Stimulated activated CD8-positive, alpha-beta memory T cell treated with anti-CD3 and anti-CD28 coated beads, Interleukin-4, amount 100 ng/mL, for 48 hours (primary cell): Measurements from ENCODE around the gene TTK.

ENCODE experiments used
- DNase-seq: peaks from one replicate; pipeline ENCODE4 v3.0.0-alpha.2; 2020

TTK gene

DNA sequence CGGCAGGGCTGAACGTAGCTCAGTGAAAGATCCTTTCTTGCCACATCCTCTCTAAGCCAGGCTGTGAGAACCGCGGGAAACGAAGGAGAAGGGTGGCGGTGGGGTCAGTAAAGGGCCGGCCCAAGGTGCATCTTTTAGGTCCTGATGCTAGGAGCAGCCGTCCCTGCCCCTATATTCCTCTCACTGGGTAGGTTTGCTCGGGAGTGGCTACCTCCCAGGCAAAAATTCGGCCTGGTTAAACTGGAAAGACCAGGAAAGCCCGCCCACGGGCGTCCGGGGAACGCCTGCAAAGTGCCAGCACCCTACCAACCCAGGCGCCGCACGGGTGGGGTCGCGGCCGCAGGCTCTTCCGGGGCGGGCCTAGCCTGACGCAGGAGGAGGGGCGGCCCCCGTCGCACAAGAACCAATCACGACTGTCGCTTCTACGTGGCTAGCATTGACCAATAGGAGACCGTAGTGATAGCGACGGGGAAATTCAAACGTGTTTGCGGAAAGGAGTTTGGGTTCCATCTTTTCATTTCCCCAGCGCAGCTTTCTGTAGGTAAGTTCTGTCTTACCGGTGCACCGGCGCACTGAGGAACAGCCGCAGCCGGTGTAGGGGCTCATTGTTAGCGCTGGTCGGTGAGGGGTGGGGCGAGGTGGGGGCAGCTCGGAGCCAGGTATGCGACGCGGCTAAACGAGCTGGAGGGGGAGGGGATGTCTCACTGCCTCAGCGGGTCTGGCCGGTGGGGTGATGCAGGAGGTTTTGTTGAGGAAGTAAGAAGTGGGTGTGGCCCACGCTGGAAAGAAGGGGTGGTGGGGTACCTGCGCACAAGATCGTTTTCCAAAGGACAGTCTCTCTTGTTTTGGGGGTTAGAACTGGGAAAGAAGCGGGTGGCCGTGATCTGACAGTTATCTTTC lies at the start of gene TTK:
Gene TTK (plus strand): TSS at position 477 of the 900 bp plus-strand sequence. CDS start 1,195 bp downstream, outside the sequence.
- peak; percentile 89 for DNase-seq

DNA sequence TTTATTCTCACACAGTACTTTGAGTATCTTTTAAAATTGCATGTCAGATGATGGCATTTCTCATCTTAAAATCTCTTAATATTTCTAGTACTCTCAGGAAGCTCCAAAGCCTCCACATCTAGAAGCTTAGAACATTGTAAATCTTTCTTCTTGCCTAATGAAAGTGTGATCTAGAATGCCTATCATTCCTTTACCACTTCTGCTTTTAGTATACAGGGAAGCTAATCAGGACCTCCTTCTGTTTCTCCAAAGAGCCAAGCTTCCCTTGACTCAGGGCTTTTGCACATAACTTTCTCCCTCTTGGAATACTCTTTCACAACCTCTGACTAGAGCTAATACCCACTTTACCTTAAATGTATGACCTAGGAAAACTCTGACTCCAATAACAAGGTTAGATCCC lies 49.6 kb upstream of the TTK start:
- no peak for DNase-seq

DNA sequence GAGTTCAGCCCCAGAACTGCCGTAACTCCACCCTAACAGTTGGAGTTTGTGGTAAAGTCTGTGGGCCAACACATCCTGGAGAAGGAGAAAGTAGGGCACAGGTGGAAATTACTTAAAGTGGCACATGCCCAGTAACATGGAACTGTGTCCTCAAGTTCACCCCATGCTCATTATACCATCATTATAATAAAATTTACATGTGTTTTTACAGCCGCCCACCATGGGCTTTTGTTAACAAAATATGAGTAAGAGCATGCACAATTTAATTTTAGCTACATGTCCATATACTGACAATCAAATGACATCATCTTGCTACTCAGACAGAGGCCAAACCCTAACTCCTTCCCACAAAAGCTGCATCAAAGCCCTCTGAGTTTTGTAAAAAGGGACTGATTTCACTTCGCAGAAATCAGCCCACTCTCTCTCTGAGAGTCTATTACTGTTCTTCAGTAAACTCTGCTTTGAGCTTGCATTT lies 39.8 kb upstream of the TTK start:
- DNase-seq, result no peak

DNA sequence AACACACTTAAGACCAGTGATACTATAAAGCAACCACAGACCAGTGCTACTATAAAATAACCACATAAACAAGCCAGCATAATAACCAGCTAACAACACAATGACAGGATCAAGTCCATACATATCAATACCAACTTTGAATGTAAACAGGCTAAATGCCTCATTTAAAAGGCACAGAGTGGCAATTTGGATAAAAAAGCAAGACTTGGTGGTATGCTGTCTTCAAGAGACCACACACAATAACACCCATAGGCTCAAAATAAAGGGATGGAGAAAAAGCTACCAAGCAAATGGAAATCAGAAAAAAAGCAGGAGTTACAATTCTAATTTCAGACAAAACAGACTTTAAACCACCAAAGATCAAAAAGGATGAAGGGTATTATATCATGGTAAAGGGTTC lies 37.3 kb upstream of the TTK start:
- DNase-seq, result no peak

DNA sequence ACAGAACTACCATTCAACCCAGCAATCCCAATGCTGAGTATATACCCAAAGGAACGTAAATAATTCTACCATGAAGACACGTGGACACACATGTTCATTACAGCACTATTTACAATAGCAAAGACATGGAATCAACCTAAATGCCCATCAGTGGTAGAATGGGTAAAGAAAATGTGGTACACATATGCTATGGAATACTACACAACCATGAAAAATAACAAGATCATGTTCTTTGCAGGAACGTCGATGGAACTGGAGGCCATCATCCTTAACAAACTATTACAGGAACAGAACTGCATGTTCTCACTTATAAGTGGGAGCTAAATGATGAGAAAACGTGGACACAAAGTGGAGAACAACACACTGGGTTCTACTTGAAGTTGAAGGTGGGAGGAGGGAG lies 34.7 kb upstream of the TTK start:
- DNase-seq, result no peak

DNA sequence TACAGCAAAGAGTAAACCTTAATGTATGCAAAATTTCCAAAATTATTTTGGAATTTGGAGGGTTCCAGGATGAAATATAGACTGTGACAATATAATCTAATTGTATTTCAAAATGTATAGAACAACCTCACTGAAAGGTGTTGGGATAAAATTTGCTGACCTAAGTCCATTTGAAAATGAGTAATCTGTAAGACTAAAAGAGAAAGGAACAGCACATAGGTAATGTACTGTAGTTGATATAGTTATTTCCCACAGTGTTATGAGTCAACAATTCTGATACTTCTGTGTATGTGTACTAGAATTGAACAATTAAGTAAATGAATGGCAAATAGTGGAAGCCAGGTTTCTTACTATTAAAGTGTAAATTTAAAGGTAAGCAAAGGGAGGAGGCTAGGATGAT lies 33.3 kb upstream of the TTK start:
- DNase-seq, result no peak

DNA sequence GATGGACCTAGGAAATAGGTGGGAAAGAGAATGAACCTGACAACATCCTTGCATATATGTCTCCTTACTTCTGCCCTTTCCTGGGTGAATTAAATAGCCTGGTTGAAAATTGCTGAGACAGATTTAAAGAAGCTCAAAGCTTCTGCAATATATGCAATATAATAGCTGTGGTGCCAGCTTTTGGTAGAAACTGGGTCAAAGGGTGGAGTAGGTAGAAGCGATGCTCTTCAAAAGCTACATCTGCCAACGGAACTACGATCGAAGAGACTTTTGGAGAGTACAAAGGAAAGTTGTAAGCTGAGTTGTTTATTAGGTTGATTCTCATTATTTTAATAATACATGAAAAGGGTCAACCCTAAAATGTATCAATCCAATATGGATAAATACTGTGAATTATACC lies 22.8 kb upstream of the TTK start:
- no peak for DNase-seq

DNA sequence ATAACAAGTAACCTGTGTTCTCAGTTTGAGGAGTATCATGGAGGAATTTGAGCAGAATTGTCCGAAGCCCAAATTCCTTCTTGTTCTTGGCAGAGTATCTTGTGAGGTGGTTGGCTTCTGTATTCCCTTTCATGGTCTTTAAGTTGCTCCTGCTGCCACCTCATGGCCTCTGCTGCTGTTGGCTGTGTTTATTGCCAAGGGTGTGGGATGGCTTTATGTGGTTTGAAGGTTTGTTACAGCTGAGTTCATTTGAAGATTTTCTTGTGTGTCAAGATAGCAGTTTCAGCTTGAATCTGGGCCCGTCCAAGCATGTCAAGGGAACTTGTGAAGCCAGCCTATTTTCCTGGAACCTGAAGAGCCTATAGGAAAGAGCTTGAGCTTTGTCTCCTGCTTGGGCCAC lies 20.2 kb upstream of the TTK start:
- DNase-seq, result no peak

DNA sequence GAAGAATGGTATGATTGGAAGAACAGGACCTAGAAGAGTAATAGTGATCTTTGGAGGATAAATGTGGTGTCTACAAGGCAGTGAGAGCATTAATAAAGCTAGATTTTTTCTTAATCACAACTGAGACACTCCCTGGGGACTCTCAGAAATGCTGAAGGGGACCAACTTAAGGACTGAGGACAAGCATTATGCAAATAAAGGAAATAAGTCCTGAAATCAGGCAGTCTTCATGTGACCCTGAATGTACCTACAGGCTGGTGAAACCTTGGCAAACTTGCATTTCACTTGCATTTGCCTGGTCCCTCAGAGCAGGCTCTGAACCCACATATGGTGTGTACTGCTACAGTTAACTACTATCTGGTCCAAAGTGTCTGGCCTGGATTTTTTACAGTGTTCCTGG lies 19.3 kb upstream of the TTK start:
- no peak for DNase-seq

DNA sequence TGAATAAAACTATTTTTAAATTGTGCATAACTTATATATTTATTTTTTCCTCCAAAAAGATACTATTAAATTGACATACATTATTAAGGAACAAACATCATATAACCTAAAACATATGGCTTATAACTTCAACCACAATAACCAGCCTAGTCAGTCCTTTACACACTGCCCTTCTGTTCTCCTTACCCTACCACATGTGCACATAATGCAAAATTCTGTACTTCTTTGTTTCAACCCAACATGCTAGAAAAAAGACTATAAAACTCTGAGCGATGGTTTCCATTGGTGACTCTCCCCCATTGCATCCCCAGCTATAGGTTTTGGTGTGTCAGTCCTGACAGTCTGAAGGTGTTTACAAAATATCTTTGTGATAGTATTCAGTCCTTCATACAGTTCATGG lies 14.8 kb upstream of the TTK start:
- DNase-seq, result no peak

DNA sequence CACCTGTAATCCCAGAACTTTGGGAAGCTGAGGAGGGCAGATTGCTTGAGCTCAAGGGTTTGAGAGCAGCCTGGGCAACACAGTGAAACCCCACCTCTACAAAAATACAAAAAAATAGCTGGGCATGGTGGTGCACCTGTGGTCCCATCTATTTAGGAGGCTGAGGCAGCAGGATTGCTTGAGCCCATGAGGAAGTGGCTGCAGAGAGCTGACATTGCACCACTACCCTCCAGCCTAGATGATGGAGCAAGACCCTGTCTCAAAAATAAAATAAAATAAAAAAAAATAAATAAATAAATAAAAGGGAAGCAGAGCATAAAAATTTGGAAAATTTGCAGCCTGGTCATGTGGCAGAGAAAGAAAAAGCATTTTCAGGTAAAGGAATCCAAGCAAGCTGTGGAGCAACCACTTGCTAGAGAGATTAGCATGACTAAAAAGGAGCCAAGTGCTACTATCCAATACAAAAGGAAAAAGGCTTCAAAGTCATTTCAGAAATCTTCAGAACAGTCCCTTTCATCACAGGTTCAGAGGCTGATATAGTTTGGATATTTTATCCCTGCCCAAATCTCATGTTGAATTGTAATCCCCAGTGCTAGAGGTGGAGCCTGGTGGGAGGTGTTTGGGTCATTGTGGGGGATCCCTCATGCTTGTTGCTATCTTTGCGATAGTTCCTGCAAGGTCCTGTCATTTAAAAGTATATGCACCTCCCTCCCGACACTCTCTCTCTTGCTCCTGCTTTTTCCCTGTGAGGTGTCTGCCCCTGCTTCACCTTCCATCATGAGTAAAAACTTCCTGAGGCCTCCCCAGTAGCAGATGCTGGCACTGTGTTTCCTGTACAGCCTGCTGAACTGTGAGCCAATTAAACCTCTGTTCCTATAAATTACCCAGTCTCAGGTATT lies 11.2 kb upstream of the TTK start:
- no peak for DNase-seq

DNA sequence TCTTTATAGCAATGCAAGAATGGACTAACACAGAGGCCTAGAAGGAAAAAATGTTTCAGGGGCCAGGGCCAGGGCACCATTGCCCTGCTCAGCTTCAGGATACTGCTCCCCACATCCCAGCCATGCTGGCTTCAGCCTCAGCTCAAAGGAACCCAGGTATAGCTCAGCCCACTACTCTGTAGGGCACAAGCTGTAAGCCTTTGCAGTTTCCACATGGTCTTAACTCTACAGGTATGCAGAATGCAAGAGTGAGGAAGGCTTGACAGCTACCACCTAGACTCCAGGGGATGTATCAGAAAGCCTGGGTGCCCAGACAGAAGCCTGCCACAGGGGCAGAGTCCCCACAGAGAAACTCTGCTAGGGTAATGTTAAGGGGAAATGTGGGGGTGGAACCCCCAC lies 10.5 kb upstream of the TTK start:
- DNase-seq, result no peak

DNA sequence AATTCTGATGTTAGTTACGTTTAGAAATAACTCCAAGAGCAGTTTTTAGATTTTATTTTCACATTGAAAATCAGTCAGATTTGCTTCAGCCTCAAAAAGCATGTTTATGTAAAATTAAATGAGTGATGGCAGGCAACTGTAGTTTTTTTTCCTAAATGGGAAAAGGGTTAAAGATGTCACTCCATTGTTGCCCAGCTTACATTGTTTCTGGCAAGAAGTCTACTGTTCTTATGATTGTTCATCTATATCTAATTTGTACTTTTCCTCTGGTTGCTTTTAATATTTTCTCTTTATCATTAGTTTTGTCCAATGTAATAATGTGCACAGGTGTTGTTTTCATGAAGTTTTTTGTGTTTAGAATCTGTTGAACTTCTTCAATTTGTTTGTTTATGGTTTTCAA lies 6.7 kb upstream of the TTK start:
- no peak for DNase-seq

DNA sequence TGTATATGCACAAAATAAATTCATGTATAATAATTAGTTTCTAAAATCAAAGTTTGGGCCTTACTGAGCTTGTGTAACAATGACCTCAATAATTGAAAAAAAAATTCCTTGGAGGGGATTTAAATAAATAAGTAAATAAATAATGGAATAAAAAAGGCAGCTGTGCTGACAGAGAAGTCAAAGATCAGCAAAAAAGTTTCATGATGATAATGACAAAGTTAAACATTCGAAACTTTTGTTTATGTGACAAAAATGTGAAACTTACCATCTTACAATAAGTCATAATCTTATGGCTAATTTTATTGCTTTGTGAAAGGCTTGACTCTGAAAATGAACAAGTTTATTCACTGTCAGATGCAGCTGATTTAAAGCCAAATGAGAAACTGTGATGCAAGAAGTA lies 3.1 kb upstream of the TTK start:
- no peak for DNase-seq

DNA sequence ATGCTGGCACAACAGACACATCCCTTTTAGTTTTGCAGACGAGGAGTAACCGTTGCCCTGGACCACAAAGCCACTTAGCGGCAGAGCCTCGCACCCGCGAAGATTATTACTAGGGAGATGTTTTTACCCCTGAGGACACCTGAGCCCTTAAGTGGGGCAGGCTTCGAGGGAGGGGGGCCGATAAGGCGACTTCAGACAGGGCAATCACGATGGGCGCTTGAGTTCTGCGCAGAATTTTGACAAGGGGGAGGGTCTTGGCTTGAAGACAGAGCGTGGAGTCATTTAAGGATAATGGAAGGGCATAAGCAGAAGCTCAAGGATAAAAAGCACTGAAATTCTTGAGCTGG lies 650 bp upstream of the TTK start:
- DNase-seq, result no peak

DNA sequence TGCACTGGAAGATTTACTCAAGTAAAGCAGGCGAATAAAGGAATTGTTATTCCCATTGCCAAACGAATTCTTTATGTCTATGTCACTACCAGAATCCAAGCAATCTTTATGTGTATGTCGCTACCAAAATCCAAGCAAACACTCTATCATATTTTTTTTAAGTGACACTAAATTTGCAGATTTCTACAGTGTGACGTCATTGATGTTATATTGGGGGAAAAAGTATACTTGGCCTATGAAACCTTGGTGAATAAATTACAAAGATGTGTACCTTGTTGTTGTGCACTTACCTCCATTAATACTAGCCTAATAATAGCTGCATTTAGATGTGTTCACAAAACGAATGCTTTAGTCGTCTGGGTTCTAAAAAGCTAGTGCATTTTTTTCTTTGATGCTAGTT lies 957 bp downstream of the TTK start:
- no peak for DNase-seq

DNA sequence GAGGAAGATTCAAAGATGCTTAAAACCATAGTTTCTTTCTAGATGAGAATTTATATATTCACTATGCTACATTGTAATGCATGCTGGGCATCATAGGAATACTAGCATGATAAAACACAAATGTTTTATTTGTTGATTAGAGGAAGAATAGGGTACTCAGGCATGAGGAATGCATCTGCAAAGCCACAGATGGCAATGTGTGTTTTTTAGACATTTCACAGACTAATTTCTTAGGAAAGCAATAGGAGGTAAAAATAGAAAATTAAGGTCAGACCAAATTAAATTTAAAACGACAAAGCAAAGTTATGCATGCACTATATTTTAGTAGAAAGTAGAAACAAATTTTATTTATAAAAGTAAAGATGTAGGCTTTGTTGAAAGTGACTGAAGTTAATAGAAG lies 2.1 kb downstream of the TTK start:
- DNase-seq, result no peak

DNA sequence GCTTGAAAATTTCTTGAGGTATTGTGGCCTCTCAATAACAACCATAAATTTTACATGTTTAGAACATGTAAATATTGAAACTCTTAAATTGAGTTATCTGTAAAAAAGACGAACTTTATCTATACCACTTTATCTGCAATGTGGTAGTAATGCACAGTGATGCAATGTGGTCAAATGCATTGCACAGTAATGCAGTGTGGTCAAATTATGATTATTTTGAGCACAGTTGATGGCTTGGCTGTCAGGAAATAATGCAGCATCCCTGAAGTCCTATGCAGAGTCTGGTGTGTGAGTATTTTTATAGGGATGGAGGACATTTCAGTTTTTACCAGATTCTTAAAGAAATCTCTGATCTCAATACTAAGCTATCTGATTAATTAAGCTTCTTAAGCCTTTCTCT lies 5.1 kb downstream of the TTK start:
- no peak for DNase-seq

DNA sequence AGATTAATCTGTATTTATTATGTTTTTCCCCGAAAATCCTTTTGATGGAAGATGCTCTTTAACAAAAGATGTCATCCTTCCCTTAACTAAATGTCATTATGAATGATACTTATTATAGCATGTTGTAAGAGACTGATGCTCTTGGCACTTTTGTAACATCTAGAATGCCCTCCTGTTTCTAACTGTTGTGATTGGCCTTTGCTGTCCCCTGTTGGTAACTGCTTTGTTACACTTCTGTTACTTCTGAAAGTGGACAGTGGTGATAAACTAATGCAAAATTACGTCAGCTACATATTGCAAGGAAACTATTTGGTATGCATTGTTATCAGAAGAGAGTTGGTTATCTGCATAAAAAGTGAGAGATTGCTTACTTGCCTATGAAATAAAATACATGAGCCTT lies 5.8 kb downstream of the TTK start:
- no peak for DNase-seq

DNA sequence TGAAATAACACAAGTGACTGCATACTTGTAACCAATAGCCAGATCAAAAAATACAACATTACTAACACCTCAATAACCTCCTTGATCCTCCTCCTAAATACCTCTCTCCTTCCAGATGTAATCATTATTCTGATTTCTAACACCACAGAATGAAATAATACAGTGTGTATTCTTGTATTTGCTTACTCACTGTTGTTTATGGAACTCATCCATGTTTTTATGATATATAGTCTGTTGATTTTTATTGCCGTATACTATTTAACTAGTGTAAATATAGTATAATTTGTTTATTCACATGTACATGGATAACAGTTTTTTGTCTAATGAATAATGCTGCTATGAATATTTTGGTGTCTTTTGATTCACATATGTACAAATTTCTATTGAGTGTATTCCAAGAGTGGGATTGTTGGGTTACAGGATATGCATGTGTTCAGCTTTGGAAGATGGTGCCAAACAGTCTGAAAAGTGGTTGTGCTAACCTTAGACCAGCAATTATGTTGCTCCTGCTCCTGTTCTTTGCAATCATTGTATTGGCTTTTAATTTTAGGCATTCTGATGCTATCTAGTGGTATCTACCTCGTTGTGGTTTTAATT lies 11.5 kb downstream of the TTK start:
- no peak for DNase-seq

DNA sequence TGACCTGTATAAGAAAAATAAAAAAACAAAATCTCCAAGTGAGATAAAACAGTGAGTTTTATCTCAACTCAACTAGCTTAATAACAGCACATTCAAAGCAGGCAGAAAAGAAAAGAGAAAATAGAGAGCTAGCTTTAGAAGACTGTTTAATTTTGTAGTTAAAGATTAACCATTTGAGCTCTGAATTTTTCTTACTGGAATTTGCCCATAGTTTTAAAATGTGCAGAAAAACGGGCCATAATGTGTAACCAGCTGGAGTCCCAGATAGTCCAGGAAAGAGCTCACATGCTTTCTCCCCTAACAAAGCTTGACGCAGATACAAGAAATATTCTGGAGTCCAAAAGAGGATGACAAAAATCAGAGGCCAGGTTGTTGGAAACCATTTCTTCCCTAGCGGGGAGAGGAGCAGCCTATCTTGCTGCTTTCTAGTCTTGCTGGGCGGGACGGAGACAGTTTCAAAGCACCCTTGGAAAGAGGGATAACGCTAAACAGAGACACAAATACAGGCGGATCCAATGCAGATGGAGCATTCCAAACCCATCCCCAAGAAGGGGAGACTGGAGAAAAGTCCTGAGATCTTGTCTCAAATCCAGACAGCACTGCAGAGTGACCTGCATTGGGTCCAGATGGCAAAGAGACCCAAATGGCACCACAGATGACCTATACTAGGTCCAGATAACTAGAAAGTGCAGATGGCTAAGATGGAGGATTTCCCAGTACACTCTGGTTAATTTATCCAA lies 16.1 kb downstream of the TTK start:
- no peak for DNase-seq

DNA sequence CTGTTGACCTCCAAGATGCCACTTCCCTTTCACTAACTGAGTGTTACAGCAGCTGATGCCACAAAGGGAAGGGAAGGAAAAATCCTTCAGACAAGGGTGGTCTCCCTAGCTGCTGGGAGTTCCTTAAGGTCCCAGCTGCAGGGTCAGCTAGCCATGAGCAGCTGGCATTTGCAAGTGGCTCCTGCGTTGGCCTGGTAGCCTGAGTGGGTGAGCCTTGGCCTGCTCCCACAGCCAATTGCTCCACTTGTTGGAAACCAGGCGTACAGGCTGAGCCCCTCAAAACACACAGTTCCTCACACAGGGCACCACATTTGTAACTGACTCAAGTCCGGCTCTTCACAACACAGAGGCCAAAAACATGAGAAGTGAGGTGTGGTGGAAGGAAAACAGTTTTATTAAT lies 16.7 kb downstream of the TTK start:
- no peak for DNase-seq

DNA sequence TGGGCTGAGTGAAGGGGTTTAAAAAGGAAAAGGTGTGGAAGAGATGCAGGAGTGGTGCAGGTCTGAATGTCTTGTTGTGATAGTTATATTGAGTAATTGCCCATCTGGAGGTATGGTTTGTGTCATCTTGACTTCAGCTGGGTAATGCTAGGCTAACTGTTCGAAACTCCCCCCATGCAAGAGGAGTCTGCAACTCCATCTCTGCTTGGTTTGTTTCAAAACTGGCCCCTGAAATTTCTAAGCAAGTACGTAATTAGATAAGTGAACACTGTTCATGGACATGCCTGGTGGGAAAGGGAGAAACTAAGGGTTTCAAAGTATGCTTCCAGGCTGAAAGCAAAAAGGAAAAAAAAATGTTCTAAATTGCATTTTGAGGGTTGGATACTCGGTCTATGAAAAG lies 17.1 kb downstream of the TTK start:
- no peak for DNase-seq
